GM20431 (cell line): Measurements from ENCODE around the gene EGLN1.

Source experiments
- in situ Hi-C: fragments of 300-500 bp; cut with MseI, MboI; formaldehyde crosslinking; loops from one replicate; pipeline ENCODE4 v1.15.0; 2020; ENCODE audit warnings: low sequenced_read_pairs; ENCODE audit not compliant: unreplicated experiment

EGLN1 gene

GRCh38 chr1:231401478-231401877 lies 20.6 kb downstream of the EGLN1 start:
- in situ Hi-C loops, result no loop called here

GRCh38 chr1:231397886-231398671 lies 24.0 kb downstream of the EGLN1 start:
- in situ Hi-C loops, result no loop called here

GRCh38 chr1:231396643-231397042 lies 25.4 kb downstream of the EGLN1 start:
- in situ Hi-C loops, result no loop called here

- in situ Hi-C loops, result no loop called here
Observed at GRCh38 chr1:231395998-231396390, 26.1 kb downstream of the EGLN1 start.

GRCh38 chr1:231395076-231395997 lies 26.8 kb downstream of the EGLN1 start:
- in situ Hi-C loops, result no loop called here

GRCh38 chr1:231393668-231394067 lies 28.4 kb downstream of the EGLN1 start:
- in situ Hi-C loops, result no loop called here

- in situ Hi-C loops, result no loop called here
Observed at GRCh38 chr1:231392389-231393131, 29.5 kb downstream of the EGLN1 start.

- in situ Hi-C loops, result no loop called here
Observed at GRCh38 chr1:231390071-231390470, 32.0 kb downstream of the EGLN1 start.

GRCh38 chr1:231387770-231388669 lies 34.1 kb downstream of the EGLN1 start:
- in situ Hi-C loops, result no loop called here

GRCh38 chr1:231386466-231386865 lies 35.6 kb downstream of the EGLN1 start:
- in situ Hi-C loops, result no loop called here

GRCh38 chr1:231385416-231385748 lies 36.7 kb downstream of the EGLN1 start:
- in situ Hi-C loops, result no loop called here

- in situ Hi-C loops, result no loop called here
Observed at GRCh38 chr1:231384696-231385415, 37.2 kb downstream of the EGLN1 start.

- in situ Hi-C loops, result no loop called here
Observed at GRCh38 chr1:231383159-231383860, 38.8 kb downstream of the EGLN1 start.

GRCh38 chr1:231382426-231382825 lies 39.7 kb downstream of the EGLN1 start:
- in situ Hi-C loops, result no loop called here

GRCh38 chr1:231381729-231382128 lies 40.4 kb downstream of the EGLN1 start:
- in situ Hi-C loops, result no loop called here

GRCh38 chr1:231376875-231377549 lies 45.1 kb downstream of the EGLN1 start:
- in situ Hi-C loops, result no loop called here

- in situ Hi-C loops, result no loop called here
Observed at GRCh38 chr1:231376101-231376500, 46.0 kb downstream of the EGLN1 start.

- in situ Hi-C loops, result no loop called here
Observed at GRCh38 chr1:231374394-231374793, 47.7 kb downstream of the EGLN1 start.
